Natural killer cell (primary cell): ENCODE measurements around the gene SLC16A13. TPM values are rescaled to one million over a fixed set of nuclear protein-coding genes. Genes with fewer than 3 reads are reported as not detected.
"Not testable (repeated sequence)": the region's sequence is repeated elsewhere in the genome, so short reads cannot be mapped to it uniquely, and the experiment has no call there.

Experiments
- ATAC-seq, 3 donors: fragments of 150-1000 bp in 2 of 3; fragments of 200-7000 bp in 1 of 3; cut with Tn5 transposase; 1 replicate in 1 of 3; 2 replicates in 2 of 3; pipeline ENCODE4 v1.10.0; 2021; ENCODE audit warnings: mild to moderate bottlenecking in 2 of 3, moderate library complexity in 2 of 3
- DNase-seq, 2 donors: peaks; one replicate each; pipeline versions ENCODE4 v3.0.0 to v3.0.0-alpha.2; 2013 to 2021; ENCODE audit warnings: mixed read lengths in 1 of 2
- H3K27ac ChIP-seq: one replicate; pipeline ENCODE4 v1.5.1; 2013; ENCODE audit warnings: mild to moderate bottlenecking, low read length
- H3K27me3 ChIP-seq: one replicate; pipeline ENCODE4 v1.6.1; 2013; ENCODE audit warnings: low read length; ENCODE audit not compliant: control insufficient read depth, insufficient read depth
- H3K36me3 ChIP-seq: one replicate; pipeline ENCODE4 v1.6.1; 2013; ENCODE audit warnings: low read length; ENCODE audit not compliant: control insufficient read depth, insufficient read depth
- H3K4me1 ChIP-seq: one replicate; pipeline ENCODE4 v1.6.1; 2013; ENCODE audit warnings: low read length; ENCODE audit not compliant: control insufficient read depth, insufficient read depth
- H3K4me3 ChIP-seq: one replicate; pipeline ENCODE4 v1.5.1; 2013; ENCODE audit warnings: low read length
- H3K9me3 ChIP-seq: one replicate; pipeline ENCODE4 v1.6.1; 2013; ENCODE audit warnings: low read length; ENCODE audit not compliant: control insufficient read depth, insufficient read depth
- H3K27ac Mint-ChIP-seq, 2 donors: one replicate each; pipeline ENCODE4 v1.8.0; 2022; ENCODE audit warnings: mild to moderate bottlenecking in 2 of 2, mixed read lengths in 2 of 2, moderate library complexity in 1 of 2
- H3K27me3 Mint-ChIP-seq, 2 donors: one replicate each; pipeline ENCODE4 v1.8.0; 2022; ENCODE audit warnings: low read depth in 2 of 2, mixed read lengths in 2 of 2
- H3K36me3 Mint-ChIP-seq: one replicate; pipeline ENCODE4 v1.8.0; 2022; ENCODE audit warnings: mixed read lengths
- H3K4me1 Mint-ChIP-seq, 2 donors: one replicate each; pipeline ENCODE4 v1.8.0; 2022; ENCODE audit warnings: mixed read lengths in 2 of 2
- H3K4me3 Mint-ChIP-seq: one replicate; pipeline ENCODE4 v1.8.0; 2022; ENCODE audit warnings: mild to moderate bottlenecking, moderate library complexity, mixed read lengths
- H3K9me3 Mint-ChIP-seq, 2 donors: one replicate each; pipeline ENCODE4 v1.8.0; 2022; ENCODE audit warnings: mixed read lengths in 2 of 2
- CTCF ChIP-seq: fragments of 200-600 bp; IDR thresholded peaks from one replicate; pipeline ENCODE4 v1.8.0; 2022; ENCODE audit warnings: antibody characterized with exemption
- WGBS: methylation state at CpG from one replicate; pipeline ENCODE4 v1.1.7; 2013; ENCODE audit warnings: missing lambda C conversion rate; ENCODE audit not compliant: insufficient coverage; 5-methylcytosine and 5-hydroxymethylcytosine counted together
- intact Hi-C: fragments of 100-400 bp; cut with micrococcal nuclease; formaldehyde crosslinking; loops from one replicate; pipeline ENCODE4 v1.14.2; 2022
- total RNA-seq, 4 donors: library from RNA; stranded (reverse); fragments of 120-200 nt in 1 of 4; gene quantifications; one replicate each; pipeline versions ENCODE4 v1.2.3 to v1.2.4, GENCODE V29; 2013 to 2022

The SLC16A13 gene
- total RNA-seq, 3 donors from 2014 or later (not counting 1 experiment from before 2014, with no cell fraction given), result 4.8 to 7.0 (median 6.0) TPM

- WGBS, result 89% methylated on average over 4 of the region's 4 CpGs
- DNase-seq (no peak), ATAC-seq (no peak)
- Histone ChIP-seq H3K27ac (no peak overlapping the region), H3K4me1 (peaks cover 40% of the 10 kb centered on the region), H3K9me3 (no peaks in the 10 kb centered on the region), H3K4me3 (no peak overlapping the region), H3K27me3 (peaks cover 3% of the 10 kb centered on the region), H3K36me3 (no peaks in the 10 kb centered on the region)
- H3K4me3 Mint-ChIP-seq, result peak overlapping the region; percentile 14
- no peak overlapping the region for H3K27ac Mint-ChIP-seq
- H3K36me3 Mint-ChIP-seq, result no peaks in the 10 kb centered on the region
- peaks cover 13 to 15% of the 10 kb centered on the region in 2 donors for H3K27me3 Mint-ChIP-seq
- intact Hi-C loops, result loop anchor here (5.0 kb wide), 1 partner anchor 36 kb away; no protein-coding TSS in a partner anchor
- no peaks in the 10 kb centered on the region for H3K9me3 Mint-ChIP-seq
- H3K4me1 Mint-ChIP-seq, result peaks cover 41 to 50% of the 10 kb centered on the region in 2 donors
- no peak for TF ChIP-seq CTCF
Measured at GRCh38 chr17:7083592-7083991, 47.8 kb downstream of the SLC16A13 start.

- H3K27me3 ChIP-seq, result peaks cover 3% of the 10 kb centered on the region
- H3K36me3 ChIP-seq, result no peaks in the 10 kb centered on the region
- no peak overlapping the region for H3K4me3 ChIP-seq
- no peak overlapping the region for H3K27ac ChIP-seq
- WGBS, result 33% methylated on average over 7 of the region's 7 CpGs
- H3K9me3 Mint-ChIP-seq, result no peaks in the 10 kb centered on the region
- TF ChIP-seq CTCF, result no peak
- H3K27ac Mint-ChIP-seq, result no peak overlapping the region
- H3K9me3 ChIP-seq, result no peaks in the 10 kb centered on the region
- peaks cover 40% of the 10 kb centered on the region for H3K4me1 ChIP-seq
- H3K27me3 Mint-ChIP-seq, result peaks cover 13 to 15% of the 10 kb centered on the region in 2 donors
- H3K4me3 Mint-ChIP-seq, result peak overlapping the region; percentile 22
- ATAC-seq (no peak), DNase-seq (no peak)
- H3K4me1 Mint-ChIP-seq, result peaks cover 41 to 45% of the 10 kb centered on the region in 2 donors
- intact Hi-C loops, result loop anchor here (5.0 kb wide), 1 partner anchor 37 kb away; no protein-coding TSS in a partner anchor
- H3K36me3 Mint-ChIP-seq, result no peaks in the 10 kb centered on the region
Measured at GRCh38 chr17:7084088-7084487, 48.3 kb downstream of the SLC16A13 start.

GRCh38 chr17:7088442-7088841, 52.6 kb downstream of the SLC16A13 start:
- H3K4me1 ChIP-seq, H3K4me3 Mint-ChIP-seq, DNase-seq, H3K9me3 Mint-ChIP-seq, H3K27me3 ChIP-seq, H3K9me3 ChIP-seq, H3K36me3 Mint-ChIP-seq, ATAC-seq, intact Hi-C loops, H3K27ac ChIP-seq, H3K27ac Mint-ChIP-seq, H3K36me3 ChIP-seq, H3K4me3 ChIP-seq: not testable (repeated sequence)
- WGBS, result 94% methylated on average over 4 of the region's 4 CpGs
- Mint-ChIP-seq H3K4me1 (peaks cover 12 to 13% of the 10 kb centered on the region in 2 donors), H3K27me3 (peaks cover 13 to 16% of the 10 kb centered on the region in 2 donors)

- H3K4me3 Mint-ChIP-seq, result not testable (repeated sequence)
- WGBS, result 90% methylated on average over 6 of the region's 6 CpGs
Measured at GRCh38 chr17:7089570-7089969, 53.8 kb downstream of the SLC16A13 start.

More at GRCh38 chr17:7089570-7089969, 53.8 kb downstream of the SLC16A13 start:
- H3K36me3 ChIP-seq, H3K27ac ChIP-seq, H3K9me3 ChIP-seq, DNase-seq, ATAC-seq, H3K27me3 ChIP-seq, H3K36me3 Mint-ChIP-seq, intact Hi-C loops, H3K4me3 ChIP-seq, H3K27ac Mint-ChIP-seq, H3K9me3 Mint-ChIP-seq: not testable (repeated sequence)
- H3K27me3 Mint-ChIP-seq, result peaks cover 16 to 17% of the 10 kb centered on the region in 2 donors
- peaks cover 8 to 10% of the 10 kb centered on the region in 2 donors for H3K4me1 Mint-ChIP-seq
- peaks cover 10% of the 10 kb centered on the region for H3K4me1 ChIP-seq

Other genes with a start within 250 kb of the SLC16A13 start
- gene TEKT1, start 204.3 kb upstream of the SLC16A13 start, total RNA-seq, result not detected
- gene ALOX12, start 40.0 kb upstream of the SLC16A13 start, total RNA-seq, result 1 to 10 TPM in 2 of 3 donors, under 1 TPM in 1; 0.77 to 2.4 (median 1.3) TPM
- gene RNASEK, start 23.4 kb upstream of the SLC16A13 start, total RNA-seq, result 100 to 1,000 TPM; 151 to 165 (median 159) TPM
- gene BCL6B, start 13.0 kb upstream of the SLC16A13 start, total RNA-seq, result under 1 TPM in 2 of 3 donors, not detected in 1; 0.49 to 0.84 TPM
- 1 to 10 TPM; 1.2 to 2.5 (median 1.6) TPM for gene SLC16A11, start 8.1 kb downstream of the SLC16A13 start, total RNA-seq
- gene CLEC10A, start 44.2 kb downstream of the SLC16A13 start, total RNA-seq, result 1 to 10 TPM in 2 of 3 donors, under 1 TPM in 1; 0.54 to 2.2 (median 1.8) TPM
- 1 to 10 TPM in 1 of 3 donors, under 1 TPM in 1, not detected in 1; 0.88 to 2.3 TPM for gene ASGR2, start 78.8 kb downstream of the SLC16A13 start, total RNA-seq
- 1 to 10 TPM in 1 of 3 donors, under 1 TPM in 1, not detected in 1; 0.35 to 1.4 TPM for gene ASGR1, start 143.4 kb downstream of the SLC16A13 start, total RNA-seq
- 10 to 100 TPM in 1 of 3 donors, 1 to 10 TPM in 2; 6.7 to 11.2 (median 8.6) TPM for gene DLG4, start 183.8 kb downstream of the SLC16A13 start, total RNA-seq
- gene ACADVL, start 183.9 kb downstream of the SLC16A13 start, total RNA-seq, result 100 to 1,000 TPM; 439 to 637 (median 607) TPM
- gene DVL2, start 198.5 kb downstream of the SLC16A13 start, total RNA-seq, result 10 to 100 TPM; 46.5 to 66.6 (median 61.5) TPM
- 10 to 100 TPM; 19.3 to 32.3 (median 20.8) TPM for gene PHF23, start 203.4 kb downstream of the SLC16A13 start, total RNA-seq
- 100 to 1,000 TPM; 256 to 277 (median 276) TPM for gene GABARAP, start 206.4 kb downstream of the SLC16A13 start, total RNA-seq
- gene CTDNEP1, start 215.7 kb downstream of the SLC16A13 start, total RNA-seq, result 100 to 1,000 TPM; 127 to 139 (median 131) TPM
- 10 to 100 TPM; 30.1 to 38.5 (median 30.3) TPM for gene ELP5, start 216.2 kb downstream of the SLC16A13 start, total RNA-seq
- gene CLDN7, start 226.5 kb downstream of the SLC16A13 start, total RNA-seq, result 1 to 10 TPM in 2 of 3 donors, under 1 TPM in 1; 0.99 to 1.8 (median 1.7) TPM
- not detected for gene SLC2A4, start 245.7 kb downstream of the SLC16A13 start, total RNA-seq